ENCODE measurements around the gene UGT1A6.
"Not testable (repeated sequence)": the region's sequence is repeated elsewhere in the genome, so short reads cannot be mapped to it uniquely, and the experiment has no call there.

Gene UGT1A6

GRCh38 chr2:233691443-233692433 is 952 bp upstream of the UGT1A6 start:
- peak; percentile 100 for DNase-seq (ENCODE audit: low read depth)
- peak overlapping the region; percentile 71 for H3K4me3 ChIP-seq (ENCODE audit: low read length)
- TF ChIP-seq, protein P1, sequence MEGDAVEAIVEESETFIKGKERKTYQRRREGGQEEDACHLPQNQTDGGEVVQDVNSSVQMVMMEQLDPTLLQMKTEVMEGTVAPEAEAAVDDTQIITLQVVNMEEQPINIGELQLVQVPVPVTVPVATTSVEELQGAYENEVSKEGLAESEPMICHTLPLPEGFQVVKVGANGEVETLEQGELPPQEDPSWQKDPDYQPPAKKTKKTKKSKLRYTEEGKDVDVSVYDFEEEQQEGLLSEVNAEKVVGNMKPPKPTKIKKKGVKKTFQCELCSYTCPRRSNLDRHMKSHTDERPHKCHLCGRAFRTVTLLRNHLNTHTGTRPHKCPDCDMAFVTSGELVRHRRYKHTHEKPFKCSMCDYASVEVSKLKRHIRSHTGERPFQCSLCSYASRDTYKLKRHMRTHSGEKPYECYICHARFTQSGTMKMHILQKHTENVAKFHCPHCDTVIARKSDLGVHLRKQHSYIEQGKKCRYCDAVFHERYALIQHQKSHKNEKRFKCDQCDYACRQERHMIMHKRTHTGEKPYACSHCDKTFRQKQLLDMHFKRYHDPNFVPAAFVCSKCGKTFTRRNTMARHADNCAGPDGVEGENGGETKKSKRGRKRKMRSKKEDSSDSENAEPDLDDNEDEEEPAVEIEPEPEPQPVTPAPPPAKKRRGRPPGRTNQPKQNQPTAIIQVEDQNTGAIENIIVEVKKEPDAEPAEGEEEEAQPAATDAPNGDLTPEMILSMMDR (IDR thresholded peaks at IDR 0.05; ENCODE audit: insufficient read depth, low read depth, low read length, missing control alignments): no peak

DNA sequence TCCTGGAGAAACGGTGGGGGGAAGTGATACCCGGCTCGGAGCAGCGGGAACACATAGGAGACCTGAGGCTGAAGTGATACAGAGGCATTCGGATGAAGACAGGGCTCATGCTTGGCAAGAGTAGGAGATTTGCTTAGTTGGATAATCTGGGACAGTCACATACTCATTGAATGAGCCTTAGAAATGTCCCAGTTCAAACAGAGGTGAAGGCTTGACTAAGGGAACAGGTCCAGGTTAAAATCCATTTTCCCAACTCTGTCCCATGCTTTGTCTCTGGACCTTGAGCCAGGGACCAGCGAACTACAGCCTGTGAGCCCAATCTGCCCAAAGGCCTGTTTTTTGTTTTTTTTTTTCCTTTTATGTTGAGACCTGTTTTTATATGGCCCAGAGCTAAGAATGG is 1.3 kb downstream of the UGT1A6 start:
- H3K4me3 ChIP-seq (ENCODE audit: low read length): no peak overlapping the region
- DNase-seq (ENCODE audit: low read depth): no peak
- TF ChIP-seq, protein P1 (IDR thresholded peaks at IDR 0.05; ENCODE audit: insufficient read depth, low read depth, low read length, missing control alignments): no peak

DNA sequence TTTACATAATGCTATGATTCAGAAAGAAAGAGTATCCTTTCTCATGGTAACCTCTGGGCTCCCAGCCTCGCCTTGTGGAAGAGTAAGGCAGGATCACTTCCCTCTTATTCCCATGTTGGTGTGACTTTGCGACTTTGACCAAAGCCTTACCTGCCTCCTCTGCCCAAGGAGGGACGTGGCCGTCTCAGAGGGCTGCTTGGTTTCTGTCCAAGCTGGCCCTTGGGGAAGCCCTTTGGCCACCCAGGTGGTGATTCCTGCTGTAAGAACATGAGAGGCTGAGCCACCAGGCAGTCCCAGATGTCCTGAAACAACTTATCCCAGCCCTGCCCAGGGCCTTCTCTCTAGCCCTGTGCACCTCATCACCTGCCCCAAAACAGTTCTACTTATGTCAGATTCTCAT is 6.0 kb downstream of the UGT1A6 start:
- no peak for DNase-seq (ENCODE audit: low read depth)
- no peak overlapping the region for H3K4me3 ChIP-seq (ENCODE audit: low read length)
- TF ChIP-seq, protein P1 (IDR thresholded peaks at IDR 0.05; ENCODE audit: insufficient read depth, low read depth, low read length, missing control alignments): no peak

- TF ChIP-seq, protein P1 (IDR thresholded peaks at IDR 0.05; ENCODE audit: insufficient read depth, low read depth, low read length, missing control alignments): no peak
- H3K4me3 ChIP-seq (ENCODE audit: low read length): no peak overlapping the region
- DNase-seq (ENCODE audit: low read depth): no peak
Observed at GRCh38 chr2:233699424-233700027, 6.8 kb downstream of the UGT1A6 start.

DNA sequence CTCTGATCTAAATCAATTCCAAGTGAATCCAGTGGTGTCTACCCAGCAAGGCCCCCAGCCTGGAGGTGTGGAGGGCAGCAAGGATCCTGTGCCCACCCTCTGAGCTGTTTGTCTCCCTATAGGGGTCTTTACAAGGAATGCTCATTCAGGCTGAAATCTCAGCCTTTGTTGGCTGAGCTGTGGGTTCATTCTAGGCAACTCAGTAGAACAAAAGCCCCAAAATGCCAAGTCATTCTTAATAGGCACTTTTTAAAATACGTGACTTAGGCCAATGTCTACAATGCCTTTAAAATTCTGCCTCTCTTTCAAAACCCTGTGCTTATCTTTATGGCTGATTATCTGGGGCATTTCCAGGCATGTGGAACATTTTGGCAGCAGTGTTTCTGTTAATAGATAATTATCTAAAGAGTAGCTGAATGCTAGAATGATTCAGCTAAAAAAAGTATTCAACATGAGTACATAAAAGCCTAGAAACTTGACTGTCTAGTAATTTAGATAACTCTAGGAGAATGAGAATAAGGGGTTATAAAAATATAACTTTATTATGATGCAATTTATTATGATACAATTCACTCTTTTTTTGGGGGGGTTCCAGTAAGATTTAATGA is 7.4 kb downstream of the UGT1A6 start:
- DNase-seq (ENCODE audit: low read depth): no peak
- TF ChIP-seq, protein P1 (IDR thresholded peaks at IDR 0.05; ENCODE audit: insufficient read depth, low read depth, low read length, missing control alignments): no peak
- no peak overlapping the region for H3K4me3 ChIP-seq (ENCODE audit: low read length)

DNA sequence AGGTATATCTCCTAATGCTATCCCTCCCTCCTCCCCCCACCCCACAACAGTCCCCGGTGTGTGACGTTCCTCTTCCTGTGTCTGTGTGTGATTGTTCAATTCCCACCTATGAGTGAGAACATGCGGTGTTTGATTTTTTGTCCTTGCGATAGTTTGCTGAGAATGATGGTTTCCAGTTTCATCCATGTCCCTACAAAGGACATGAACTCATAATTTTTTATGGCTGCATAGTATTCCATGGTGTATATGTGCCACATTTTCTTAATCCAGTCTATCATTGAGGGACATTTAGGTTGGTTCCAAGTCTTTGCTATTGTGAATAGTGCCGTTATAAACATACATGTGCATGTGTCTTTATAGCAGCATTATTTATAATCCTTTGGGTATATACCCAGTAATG is 8.2 kb downstream of the UGT1A6 start:
- DNase-seq (ENCODE audit: low read depth); H3K4me3 ChIP-seq (ENCODE audit: low read length): not testable (repeated sequence)

GRCh38 chr2:233702238-233702637 is 9.5 kb downstream of the UGT1A6 start:
- no peak overlapping the region for H3K4me3 ChIP-seq (ENCODE audit: low read length)
- TF ChIP-seq, protein P1 (IDR thresholded peaks at IDR 0.05; ENCODE audit: insufficient read depth, low read depth, low read length, missing control alignments): no peak
- no peak for DNase-seq (ENCODE audit: low read depth)
